Measurements from ENCODE around the gene CAP1. TPM values are rescaled to one million over a fixed set of nuclear protein-coding genes. Genes with fewer than 3 reads are reported as not detected.
"Not testable (repeated sequence)": the region's sequence is repeated elsewhere in the genome, so short reads cannot be mapped to it uniquely, and the experiment has no call there.

The CAP1 gene
- total and polyA plus RNA-seq, 10 of the 15 experiments (the other 5 are each of a cell fraction or from before 2014, with no cell fraction given) = 360 to 500 (median 431) TPM

DNA sequence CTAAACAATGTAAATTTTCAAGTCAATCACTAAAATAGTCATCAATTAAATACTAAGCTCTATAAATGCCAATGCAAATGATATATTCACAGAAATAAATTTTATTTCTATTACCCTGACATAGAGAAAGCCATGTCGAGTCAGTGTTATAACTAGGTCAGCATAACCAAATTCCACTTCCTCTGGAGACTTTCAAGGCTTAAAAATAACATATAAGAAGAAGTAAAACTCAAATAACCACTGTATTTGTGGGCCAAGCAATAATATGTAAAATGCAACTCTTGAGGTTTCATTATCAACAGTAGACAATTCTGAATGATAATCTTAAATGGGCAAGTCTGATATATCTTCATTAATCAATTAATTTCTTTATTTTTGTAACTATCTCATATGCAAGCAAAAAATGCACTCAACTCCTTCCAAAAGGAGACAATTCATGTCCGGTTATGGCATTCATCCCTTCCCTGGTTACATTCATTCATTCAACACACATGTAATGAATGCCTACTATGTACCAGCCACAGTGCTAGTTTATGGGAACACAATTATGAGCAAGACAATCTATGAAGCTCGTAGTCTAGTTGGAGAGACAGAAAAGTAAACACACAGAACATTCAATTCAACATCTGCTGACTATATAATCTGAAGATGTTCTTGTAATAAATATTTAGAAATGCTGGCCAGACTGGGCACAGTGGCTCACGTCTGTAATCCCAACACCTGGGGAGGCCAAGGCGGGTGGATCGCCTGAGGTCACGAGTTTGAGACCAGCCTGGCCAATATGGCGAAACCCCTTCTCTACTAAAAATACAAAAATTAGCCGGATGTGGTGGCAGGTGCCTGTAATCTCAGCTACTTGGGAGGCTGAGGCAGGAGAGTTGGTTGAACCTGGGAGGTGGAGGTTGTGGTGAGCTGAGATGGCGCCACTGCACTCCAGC lies 37.1 kb upstream of the CAP1 start (continued):
- TF ChIP-seq, protein P1, sequence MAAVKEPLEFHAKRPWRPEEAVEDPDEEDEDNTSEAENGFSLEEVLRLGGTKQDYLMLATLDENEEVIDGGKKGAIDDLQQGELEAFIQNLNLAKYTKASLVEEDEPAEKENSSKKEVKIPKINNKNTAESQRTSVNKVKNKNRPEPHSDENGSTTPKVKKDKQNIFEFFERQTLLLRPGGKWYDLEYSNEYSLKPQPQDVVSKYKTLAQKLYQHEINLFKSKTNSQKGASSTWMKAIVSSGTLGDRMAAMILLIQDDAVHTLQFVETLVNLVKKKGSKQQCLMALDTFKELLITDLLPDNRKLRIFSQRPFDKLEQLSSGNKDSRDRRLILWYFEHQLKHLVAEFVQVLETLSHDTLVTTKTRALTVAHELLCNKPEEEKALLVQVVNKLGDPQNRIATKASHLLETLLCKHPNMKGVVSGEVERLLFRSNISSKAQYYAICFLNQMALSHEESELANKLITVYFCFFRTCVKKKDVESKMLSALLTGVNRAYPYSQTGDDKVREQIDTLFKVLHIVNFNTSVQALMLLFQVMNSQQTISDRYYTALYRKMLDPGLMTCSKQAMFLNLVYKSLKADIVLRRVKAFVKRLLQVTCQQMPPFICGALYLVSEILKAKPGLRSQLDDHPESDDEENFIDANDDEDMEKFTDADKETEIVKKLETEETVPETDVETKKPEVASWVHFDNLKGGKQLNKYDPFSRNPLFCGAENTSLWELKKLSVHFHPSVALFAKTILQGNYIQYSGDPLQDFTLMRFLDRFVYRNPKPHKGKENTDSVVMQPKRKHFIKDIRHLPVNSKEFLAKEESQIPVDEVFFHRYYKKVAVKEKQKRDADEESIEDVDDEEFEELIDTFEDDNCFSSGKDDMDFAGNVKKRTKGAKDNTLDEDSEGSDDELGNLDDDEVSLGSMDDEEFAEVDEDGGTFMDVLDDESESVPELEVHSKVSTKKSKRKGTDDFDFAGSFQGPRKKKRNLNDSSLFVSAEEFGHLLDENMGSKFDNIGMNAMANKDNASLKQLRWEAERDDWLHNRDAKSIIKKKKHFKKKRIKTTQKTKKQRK (IDR thresholded peaks at IDR 0.05; ENCODE audit: low read depth, low read length) = no peak

DNA sequence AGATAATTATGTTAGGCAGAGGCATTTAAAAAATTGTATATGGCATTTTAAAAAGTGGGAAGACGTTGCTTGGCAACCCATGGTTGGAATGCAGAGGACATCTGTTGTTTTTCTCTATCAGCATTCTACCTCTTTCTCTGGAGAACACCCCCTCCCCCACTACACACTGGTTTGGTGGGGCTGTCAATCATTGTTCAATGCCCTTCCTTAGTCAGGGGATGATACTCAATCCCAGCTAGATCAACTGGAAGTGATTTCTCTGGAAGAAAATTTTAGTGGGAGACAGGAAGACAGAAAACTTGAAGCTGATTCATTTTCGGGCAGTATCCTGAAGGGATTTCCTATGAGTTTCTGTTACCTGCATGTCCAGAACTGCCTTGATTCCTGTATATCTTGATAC lies 35.7 kb upstream of the CAP1 start:
- Histone ChIP-seq H3K27me3 (replicated peaks in 1 of 2; ENCODE audit: control insufficient read depth in 2 of 2, insufficient read depth in 2 of 2, low read length in 1 of 2) (no peaks in the 10 kb centered on the region), H3K4me2 (ENCODE audit: control insufficient read depth, insufficient read depth) (no peak overlapping the region), H2AFZ (ENCODE audit: control insufficient read depth, low read depth, low read length) (no peak overlapping the region), H3K4me3 (no peak overlapping the region), H3K9me3 (replicated peaks; ENCODE audit: control insufficient read depth, insufficient read depth, low read length) (peaks cover 22% of the 10 kb centered on the region), H3K36me3 (ENCODE audit: control insufficient read depth in 2 of 2, insufficient read depth in 2 of 2, low read length in 1 of 2) (no peaks in the 10 kb centered on the region), H3K4me1 (ENCODE audit: control insufficient read depth, insufficient read depth, low read length) (peaks cover 42% of the 10 kb centered on the region), H3K9ac (ENCODE audit: control insufficient read depth, insufficient read depth, low read length) (no peak overlapping the region), H4K20me1 (ENCODE audit: control insufficient read depth, insufficient read depth) (no peaks in the 10 kb centered on the region), H3K27ac (ENCODE audit: control insufficient read depth, insufficient read depth) (0 out of 2 replicates have a peak overlapping the region, but pooled peaks have one; percentile 89), H3K79me2 (ENCODE audit: control insufficient read depth, insufficient read depth, low read length) (no peaks in the 10 kb centered on the region)
- intact Hi-C loops (cut with micrococcal nuclease; ENCODE audit: unreplicated experiment) = no loop called here
- POLR2A ChIA-PET = no interaction called here
- TF ChIP-seq, protein P2, sequence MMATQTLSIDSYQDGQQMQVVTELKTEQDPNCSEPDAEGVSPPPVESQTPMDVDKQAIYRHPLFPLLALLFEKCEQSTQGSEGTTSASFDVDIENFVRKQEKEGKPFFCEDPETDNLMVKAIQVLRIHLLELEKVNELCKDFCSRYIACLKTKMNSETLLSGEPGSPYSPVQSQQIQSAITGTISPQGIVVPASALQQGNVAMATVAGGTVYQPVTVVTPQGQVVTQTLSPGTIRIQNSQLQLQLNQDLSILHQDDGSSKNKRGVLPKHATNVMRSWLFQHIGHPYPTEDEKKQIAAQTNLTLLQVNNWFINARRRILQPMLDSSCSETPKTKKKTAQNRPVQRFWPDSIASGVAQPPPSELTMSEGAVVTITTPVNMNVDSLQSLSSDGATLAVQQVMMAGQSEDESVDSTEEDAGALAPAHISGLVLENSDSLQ (IDR thresholded peaks at IDR 0.05) = peak; percentile 50; the same call in 1 of the 2 replicates
- TF ChIP-seq, protein P3, sequence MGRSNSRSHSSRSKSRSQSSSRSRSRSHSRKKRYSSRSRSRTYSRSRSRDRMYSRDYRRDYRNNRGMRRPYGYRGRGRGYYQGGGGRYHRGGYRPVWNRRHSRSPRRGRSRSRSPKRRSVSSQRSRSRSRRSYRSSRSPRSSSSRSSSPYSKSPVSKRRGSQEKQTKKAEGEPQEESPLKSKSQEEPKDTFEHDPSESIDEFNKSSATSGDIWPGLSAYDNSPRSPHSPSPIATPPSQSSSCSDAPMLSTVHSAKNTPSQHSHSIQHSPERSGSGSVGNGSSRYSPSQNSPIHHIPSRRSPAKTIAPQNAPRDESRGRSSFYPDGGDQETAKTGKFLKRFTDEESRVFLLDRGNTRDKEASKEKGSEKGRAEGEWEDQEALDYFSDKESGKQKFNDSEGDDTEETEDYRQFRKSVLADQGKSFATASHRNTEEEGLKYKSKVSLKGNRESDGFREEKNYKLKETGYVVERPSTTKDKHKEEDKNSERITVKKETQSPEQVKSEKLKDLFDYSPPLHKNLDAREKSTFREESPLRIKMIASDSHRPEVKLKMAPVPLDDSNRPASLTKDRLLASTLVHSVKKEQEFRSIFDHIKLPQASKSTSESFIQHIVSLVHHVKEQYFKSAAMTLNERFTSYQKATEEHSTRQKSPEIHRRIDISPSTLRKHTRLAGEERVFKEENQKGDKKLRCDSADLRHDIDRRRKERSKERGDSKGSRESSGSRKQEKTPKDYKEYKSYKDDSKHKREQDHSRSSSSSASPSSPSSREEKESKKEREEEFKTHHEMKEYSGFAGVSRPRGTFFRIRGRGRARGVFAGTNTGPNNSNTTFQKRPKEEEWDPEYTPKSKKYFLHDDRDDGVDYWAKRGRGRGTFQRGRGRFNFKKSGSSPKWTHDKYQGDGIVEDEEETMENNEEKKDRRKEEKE (IDR thresholded peaks at IDR 0.05) = no peak
- ATAC-seq = no peak
- WGBS (ENCODE audit: insufficient coverage, insufficient replicate concordance, low lambda C conversion rate, missing lambda C conversion rate) = 90% methylated on average over 2 of the region's 2 CpGs
- SMC1A ChIA-PET (ENCODE audit: uncharacterized antibody, unreplicated experiment) = interaction anchor here (1.6 to 5.6 kb wide), 4 partner anchors 20 to 47 kb away, joined by 4 to 28 read pairs (median 4); no protein-coding TSS in a partner anchor
- no peak for DNase-seq (ENCODE audit: low read depth, low spot score)
- FAIRE-seq = no peak
- CTCF ChIA-PET = interaction anchor here (1.1 kb wide), 2 partner anchors 9 to 28 kb away, joined by 3 read pairs; no protein-coding TSS in a partner anchor
- in situ Hi-C loops (cut with MboI) = no loop called here
- RAD21 ChIA-PET (ENCODE audit: unreplicated experiment) = no interaction called here
- BruUV-seq (replicated peaks) = no TSS peak

DNA sequence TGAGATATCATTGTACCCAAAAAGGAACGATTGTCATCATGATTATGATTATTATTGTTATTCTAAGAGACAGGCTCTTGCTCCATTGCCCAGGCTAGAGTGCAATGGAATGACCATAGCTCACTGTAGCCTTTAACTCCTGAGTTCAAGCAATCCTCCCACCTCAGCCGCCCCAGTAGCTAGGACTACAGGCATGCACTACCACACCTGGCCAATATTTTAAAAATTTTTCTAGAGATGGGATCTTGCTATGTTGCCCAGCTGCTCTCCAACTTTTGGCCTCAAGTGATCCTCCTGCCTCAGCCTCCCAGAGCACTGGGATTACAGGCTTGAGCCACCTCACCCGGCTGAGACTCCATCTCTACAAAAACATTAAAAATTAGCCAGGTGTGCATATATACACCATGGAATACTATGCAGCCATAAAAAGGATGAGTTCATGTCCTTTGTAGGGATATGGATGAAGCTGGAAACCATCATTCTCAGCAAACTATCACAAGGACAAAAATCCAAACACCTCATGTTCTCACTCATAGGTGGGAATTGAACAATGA lies 33.0 kb upstream of the CAP1 start:
- DNase-seq (ENCODE audit: low read depth, low spot score); H3K36me3 ChIP-seq (ENCODE audit: control insufficient read depth in 2 of 2, insufficient read depth in 2 of 2, low read length in 1 of 2); BruUV-seq (replicated peaks); H3K27me3 ChIP-seq (replicated peaks in 1 of 2; ENCODE audit: control insufficient read depth in 2 of 2, insufficient read depth in 2 of 2, low read length in 1 of 2); RAD21 ChIA-PET (ENCODE audit: unreplicated experiment); H2AFZ ChIP-seq (ENCODE audit: control insufficient read depth, low read depth, low read length); H3K4me2 ChIP-seq (ENCODE audit: control insufficient read depth, insufficient read depth); in situ Hi-C loops (cut with MboI); H4K20me1 ChIP-seq (ENCODE audit: control insufficient read depth, insufficient read depth); H3K9ac ChIP-seq (ENCODE audit: control insufficient read depth, insufficient read depth, low read length); H3K4me3 ChIP-seq; POLR2A ChIA-PET; FAIRE-seq; H3K79me2 ChIP-seq (ENCODE audit: control insufficient read depth, insufficient read depth, low read length); H3K27ac ChIP-seq (ENCODE audit: control insufficient read depth, insufficient read depth); intact Hi-C loops (cut with micrococcal nuclease; ENCODE audit: unreplicated experiment); ATAC-seq; SMC1A ChIA-PET (ENCODE audit: uncharacterized antibody, unreplicated experiment): not testable (repeated sequence)
- WGBS (ENCODE audit: insufficient coverage, insufficient replicate concordance, low lambda C conversion rate, missing lambda C conversion rate) = 54% methylated on average over 3 of the region's 3 CpGs
- H3K4me1 ChIP-seq (ENCODE audit: control insufficient read depth, insufficient read depth, low read length) = peaks cover 23% of the 10 kb centered on the region
- H3K9me3 ChIP-seq (replicated peaks; ENCODE audit: control insufficient read depth, insufficient read depth, low read length) = peaks cover 20% of the 10 kb centered on the region
- CTCF ChIA-PET = interaction anchor here (1.9 kb wide), 1 partner anchor 25 kb away, joined by 9 read pairs; no protein-coding TSS in a partner anchor
